ENCODE data around the gene UBA6. TPM values are rescaled to one million over a fixed set of nuclear protein-coding genes. Genes with fewer than 3 reads are reported as not detected.
"Not testable (repeated sequence)": the region's sequence is repeated elsewhere in the genome, so short reads cannot be mapped to it uniquely, and the experiment has no call there.

The UBA6 gene
- total RNA-seq, 1 donor from 2014 or later: 69.2 TPM

DNA sequence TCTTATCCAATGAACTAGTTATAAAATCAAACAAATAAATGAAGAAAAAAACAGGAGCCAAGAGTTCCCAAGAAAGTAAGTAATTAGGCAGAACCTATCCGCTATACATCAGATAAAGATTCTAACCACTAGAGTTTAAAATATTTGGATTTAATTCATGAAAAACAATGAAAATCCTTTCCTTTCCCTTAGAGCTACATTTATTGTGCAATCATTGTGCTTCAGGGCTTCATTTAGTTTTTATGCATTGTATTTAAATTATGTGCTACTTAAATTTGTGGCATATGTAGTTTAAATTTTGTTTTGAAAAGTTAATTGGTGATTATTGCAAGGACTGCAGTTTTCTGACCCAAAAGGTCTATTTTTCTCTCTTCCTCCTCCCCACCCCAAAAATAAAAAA is 35.3 kb upstream of the UBA6 start:
- no peak overlapping the region for H3K4me3 ChIP-seq (ENCODE audit: low read depth, low read length)
- no peak for DNase-seq (ENCODE audit: low read depth)
- TF ChIP-seq CTCF (conservative IDR thresholded peaks at IDR 0.05; ENCODE audit: low read depth, low read length): no peak

- DNase-seq (ENCODE audit: low read depth): no peak
- no peak overlapping the region for H3K4me3 ChIP-seq (ENCODE audit: low read depth, low read length)
- TF ChIP-seq CTCF (conservative IDR thresholded peaks at IDR 0.05; ENCODE audit: low read depth, low read length): no peak
Measured at GRCh38 chr4:67735325-67735724, 34.4 kb upstream of the UBA6 start.

DNA sequence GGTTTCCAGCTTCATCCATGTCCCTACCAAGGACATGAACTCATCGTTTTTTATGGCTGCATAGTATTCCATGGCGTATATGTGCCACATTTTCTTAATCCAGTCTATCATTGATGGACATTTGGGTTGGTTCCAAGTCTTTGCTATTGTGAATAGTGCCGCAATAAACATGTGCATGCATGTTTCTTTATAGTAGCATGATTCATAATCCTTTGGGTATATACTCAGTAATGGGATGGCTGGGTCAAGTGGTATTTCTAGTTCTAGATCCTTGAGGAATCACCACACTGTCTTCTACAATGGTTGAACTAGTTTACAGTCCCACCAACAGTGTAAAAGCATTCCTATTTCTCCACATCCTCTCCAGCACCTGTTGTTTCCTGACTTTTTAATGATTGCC is 29.6 kb upstream of the UBA6 start:
- not testable (repeated sequence) for H3K4me3 ChIP-seq (ENCODE audit: low read depth, low read length)

GRCh38 chr4:67727124-67727850 is 26.3 kb upstream of the UBA6 start:
- H3K4me3 ChIP-seq (ENCODE audit: low read depth, low read length): no peak overlapping the region
- TF ChIP-seq CTCF (conservative IDR thresholded peaks at IDR 0.05; ENCODE audit: low read depth, low read length): no peak
- DNase-seq (ENCODE audit: low read depth): peak; percentile 37

More for the DNA sequence above, 29.6 kb upstream of the UBA6 start:
- not testable (repeated sequence) for DNase-seq (ENCODE audit: low read depth)

DNA sequence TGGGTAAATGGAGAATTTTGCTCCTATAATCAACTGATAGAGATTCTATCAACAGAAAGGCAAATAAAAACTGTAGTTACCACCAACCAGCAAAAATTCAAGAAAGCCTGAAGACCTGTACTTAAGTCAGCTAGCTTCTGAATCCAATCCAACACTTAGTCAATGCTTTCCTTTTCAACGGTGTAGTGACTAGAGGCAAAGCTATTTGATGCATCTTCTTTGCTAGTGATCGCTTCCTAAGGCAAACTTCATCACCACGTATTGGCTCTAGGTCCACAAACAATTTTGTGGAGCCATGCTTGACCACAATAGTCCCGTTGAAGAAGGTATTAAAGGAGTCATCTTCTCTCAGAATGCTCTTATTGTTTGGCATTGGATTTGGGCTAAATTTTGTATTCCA is 25.0 kb upstream of the UBA6 start:
- no peak overlapping the region for H3K4me3 ChIP-seq (ENCODE audit: low read depth, low read length)
- TF ChIP-seq CTCF (conservative IDR thresholded peaks at IDR 0.05; ENCODE audit: low read depth, low read length): no peak
- no peak for DNase-seq (ENCODE audit: low read depth)

DNA sequence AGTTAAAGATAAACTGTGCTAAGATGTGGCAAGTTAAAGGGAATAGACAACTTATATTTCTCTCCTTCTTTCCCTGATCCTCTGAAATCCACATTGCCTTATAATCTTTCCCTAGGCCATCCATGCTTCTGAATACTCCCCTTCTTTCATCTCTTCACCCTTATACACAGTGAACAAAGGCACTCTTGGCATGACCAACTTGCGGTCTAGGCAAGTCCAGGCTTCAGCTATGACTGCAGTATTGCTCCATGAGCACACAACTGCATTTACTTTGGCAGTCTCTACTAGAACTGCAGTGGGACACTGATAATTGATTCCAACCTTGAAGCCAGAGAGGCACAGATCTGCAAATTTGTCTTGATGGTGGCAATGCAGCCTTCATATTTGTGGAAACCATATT is 24.2 kb upstream of the UBA6 start:
- TF ChIP-seq CTCF (conservative IDR thresholded peaks at IDR 0.05; ENCODE audit: low read depth, low read length): no peak
- DNase-seq (ENCODE audit: low read depth): no peak
- H3K4me3 ChIP-seq (ENCODE audit: low read depth, low read length): no peak overlapping the region

DNA sequence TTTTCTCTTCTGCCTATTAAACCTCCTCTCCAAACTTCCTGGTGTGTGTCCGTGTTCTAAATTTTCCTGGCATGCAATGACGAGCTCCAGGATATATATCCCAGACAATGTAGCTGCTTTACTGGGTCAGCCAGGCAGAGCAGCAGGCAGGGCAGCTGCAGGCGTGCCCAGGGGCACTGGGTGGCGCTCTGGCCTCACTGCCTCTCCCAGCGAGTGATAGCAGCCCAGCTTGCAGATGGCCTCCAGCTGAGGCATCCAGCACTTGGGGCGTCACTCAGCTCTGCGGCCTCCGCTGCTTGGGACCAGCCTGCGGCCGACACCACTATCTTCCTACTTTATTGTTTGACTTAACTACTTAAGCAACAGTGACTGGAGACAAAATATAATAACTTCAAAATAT is 23.0 kb upstream of the UBA6 start:
- DNase-seq (ENCODE audit: low read depth): no peak

More for the DNA sequence above, 23.0 kb upstream of the UBA6 start:
- no peak for TF ChIP-seq CTCF (conservative IDR thresholded peaks at IDR 0.05; ENCODE audit: low read depth, low read length)
- no peak overlapping the region for H3K4me3 ChIP-seq (ENCODE audit: low read depth, low read length)
